Neutrophil (primary cell): ENCODE results near the gene ARHGAP11A.

Experiments
- H3K27ac ChIP-seq: fragments of 200-600 bp; sonication (generic); 2 replicates; pipeline ENCODE4 v1.5.1; 2016; ENCODE audit warnings: mild to moderate bottlenecking, moderate library complexity
- H3K27me3 ChIP-seq: fragments of 200-600 bp; sonication (generic); 2 replicates; pipeline ENCODE4 v1.6.0; 2016; ENCODE audit warnings: mild to moderate bottlenecking
- H3K36me3 ChIP-seq: fragments of 200-600 bp; sonication (generic); 2 replicates; pipeline ENCODE4 v1.5.1; 2017
- H3K4me1 ChIP-seq, 2 experiments: fragments of 200-600 bp in 1 of 2; sonication (generic) in 1 of 2; 1 replicate in 1 of 2; 2 replicates in 1 of 2; pipeline versions ENCODE4 v1.5.1 to v1.6.1; 2013 to 2016; ENCODE audit warnings: low read depth in 1 of 2, low read length in 1 of 2, mild to moderate bottlenecking in 1 of 2, moderate library complexity in 1 of 2; ENCODE audit not compliant: control insufficient read depth in 1 of 2, insufficient read depth in 1 of 2
- H3K4me3 ChIP-seq, 2 experiments: fragments of 200-600 bp in 1 of 2; sonication (generic) in 1 of 2; 1 replicate in 1 of 2; 2 replicates in 1 of 2; pipeline ENCODE4 v1.5.1; 2013 to 2016; ENCODE audit warnings: low read depth in 1 of 2, low read length in 1 of 2, mild to moderate bottlenecking in 1 of 2, moderate library complexity in 1 of 2
- H3K9me3 ChIP-seq: fragments of 200-600 bp; sonication (generic); 2 replicates; pipeline ENCODE4 v1.5.1; 2016
- CTCF ChIP-seq: fragments of 200-600 bp; sonication (generic); IDR thresholded peaks from 2 replicates; pipeline ENCODE4 v1.5.1; 2016; ENCODE audit warnings: antibody characterized with exemption

ARHGAP11A gene

GRCh38 chr15:32670623-32671022, 55.3 kb downstream of the ARHGAP11A start:
- Histone ChIP-seq H3K9me3 (no peaks in the 10 kb centered on the region), H3K36me3 (no peaks in the 10 kb centered on the region), H3K27me3 (no peaks in the 10 kb centered on the region), H3K4me3 (no peak overlapping the region), H3K4me1 (peaks cover 5 to 10% of the 10 kb centered on the region in 2 experiments), H3K27ac (no peak overlapping the region)
- no peak for TF ChIP-seq CTCF

GRCh38 chr15:32671339-32672325, 56.3 kb downstream of the ARHGAP11A start:
- Histone ChIP-seq H3K27ac (no peak overlapping the region), H3K4me3 (no peak overlapping the region), H3K27me3 (no peaks in the 10 kb centered on the region), H3K36me3 (no peaks in the 10 kb centered on the region), H3K9me3 (no peaks in the 10 kb centered on the region), H3K4me1 (peaks cover 7 to 19% of the 10 kb centered on the region in 2 experiments)
- TF ChIP-seq CTCF = no peak

GRCh38 chr15:32674681-32675080, 59.4 kb downstream of the ARHGAP11A start:
- Histone ChIP-seq H3K4me1 (peaks cover 7 to 19% of the 10 kb centered on the region in 2 experiments), H3K4me3 (no peak overlapping the region), H3K27me3 (no peaks in the 10 kb centered on the region), H3K9me3 (no peaks in the 10 kb centered on the region), H3K27ac (no peak overlapping the region), H3K36me3 (no peaks in the 10 kb centered on the region)
- TF ChIP-seq CTCF = no peak

DNA sequence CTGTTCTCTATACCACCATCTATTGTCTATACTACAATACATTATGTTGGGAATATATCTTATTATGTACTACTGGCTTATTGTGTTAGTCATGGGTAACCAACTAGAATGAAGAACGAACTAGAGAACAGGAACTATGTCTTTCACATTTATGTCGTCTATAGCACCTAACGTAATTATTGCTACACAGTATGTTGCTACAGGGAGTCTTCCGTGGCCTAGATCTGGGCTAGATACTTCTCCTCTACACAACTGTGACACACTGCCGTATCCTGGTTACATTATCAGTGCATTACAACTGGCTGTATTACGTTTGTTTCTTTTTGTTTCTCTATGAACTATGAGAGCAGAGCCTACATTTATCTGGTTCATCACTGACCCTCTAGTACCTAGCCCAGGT, 60.2 kb downstream of the ARHGAP11A start:
- H3K27ac ChIP-seq = peak overlapping the region; percentile 42
- H3K27me3 ChIP-seq = no peaks in the 10 kb centered on the region
- no peaks in the 10 kb centered on the region for H3K36me3 ChIP-seq
- H3K4me1 ChIP-seq = peaks cover 7 to 19% of the 10 kb centered on the region in 2 experiments
- H3K4me3 ChIP-seq = no peak overlapping the region
- TF ChIP-seq CTCF = no peak
- H3K9me3 ChIP-seq = no peaks in the 10 kb centered on the region

DNA sequence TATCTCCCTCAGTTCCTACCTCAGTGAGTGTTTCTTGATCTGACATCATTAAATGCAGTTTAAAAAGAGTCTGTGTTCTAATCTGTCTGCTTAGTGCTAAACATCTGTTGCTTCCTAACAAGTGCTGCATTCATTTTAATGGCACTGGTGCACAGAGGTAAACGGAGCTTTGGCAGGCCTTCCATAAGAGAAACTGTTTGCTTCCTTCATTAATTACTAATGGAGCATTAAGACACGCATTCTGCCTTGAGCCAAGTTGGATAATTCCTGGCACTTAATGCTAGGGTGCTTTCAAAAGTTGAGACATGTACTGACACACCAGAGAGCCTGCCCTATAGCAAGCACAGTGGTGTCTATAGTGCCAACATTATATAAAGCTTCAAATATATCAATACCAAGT, 60.9 kb downstream of the ARHGAP11A start:
- Histone ChIP-seq H3K9me3 (no peaks in the 10 kb centered on the region), H3K36me3 (no peaks in the 10 kb centered on the region), H3K4me3 (no peak overlapping the region), H3K4me1 (peaks cover 7 to 19% of the 10 kb centered on the region in 2 experiments), H3K27me3 (no peaks in the 10 kb centered on the region), H3K27ac (peak overlapping the region; percentile 42)
- TF ChIP-seq CTCF = no peak
